ENCODE results near the gene PDAP1. TPM values are rescaled to one million over a fixed set of nuclear protein-coding genes. Genes with fewer than 3 reads are reported as not detected.

Gene PDAP1
- total and polyA plus RNA-seq, 10 of the 15 experiments (the other 5 are each of a cell fraction or from before 2014, with no cell fraction given): 6.6 to 200 (median 87.7) TPM

DNA sequence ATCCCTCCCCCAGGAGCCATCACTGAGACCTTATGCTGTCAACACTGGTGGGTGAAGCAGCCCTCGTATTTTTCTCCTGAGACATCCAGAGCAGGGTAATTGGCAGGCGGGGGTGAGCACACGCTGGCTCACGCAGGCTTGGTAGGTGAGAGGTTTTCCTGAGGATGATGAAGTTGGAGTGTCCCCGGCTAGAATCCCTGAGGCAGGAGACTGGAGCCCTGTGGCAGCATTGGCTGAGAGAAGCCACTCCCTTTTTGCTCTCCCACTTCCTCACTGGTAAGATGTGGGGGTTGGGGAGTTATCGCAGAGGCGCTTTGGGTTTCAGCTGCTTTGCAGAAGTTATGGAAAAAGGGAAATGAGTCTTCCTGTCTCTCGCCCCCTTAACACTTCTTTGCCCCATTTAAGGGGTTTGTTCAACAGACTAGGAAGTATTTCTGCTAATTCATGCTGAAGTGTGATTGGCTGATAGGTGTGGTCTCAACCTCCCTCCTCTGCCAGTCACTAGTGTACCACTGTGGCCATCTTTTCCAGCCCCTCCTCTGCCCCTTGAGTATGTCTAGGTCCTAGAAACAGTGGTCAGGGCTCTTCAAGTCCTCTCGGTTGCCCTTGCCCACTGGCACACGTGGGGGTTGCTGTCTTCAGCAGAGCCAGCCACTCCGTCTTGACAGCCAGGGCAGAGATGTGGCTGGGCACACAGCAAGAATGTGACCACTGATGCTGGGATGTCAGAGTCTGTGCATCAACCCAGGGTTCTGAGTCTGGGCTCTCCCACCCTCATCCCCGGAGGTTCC is 28.2 kb downstream of the PDAP1 start (continued):
- TF ChIP-seq, protein P1, sequence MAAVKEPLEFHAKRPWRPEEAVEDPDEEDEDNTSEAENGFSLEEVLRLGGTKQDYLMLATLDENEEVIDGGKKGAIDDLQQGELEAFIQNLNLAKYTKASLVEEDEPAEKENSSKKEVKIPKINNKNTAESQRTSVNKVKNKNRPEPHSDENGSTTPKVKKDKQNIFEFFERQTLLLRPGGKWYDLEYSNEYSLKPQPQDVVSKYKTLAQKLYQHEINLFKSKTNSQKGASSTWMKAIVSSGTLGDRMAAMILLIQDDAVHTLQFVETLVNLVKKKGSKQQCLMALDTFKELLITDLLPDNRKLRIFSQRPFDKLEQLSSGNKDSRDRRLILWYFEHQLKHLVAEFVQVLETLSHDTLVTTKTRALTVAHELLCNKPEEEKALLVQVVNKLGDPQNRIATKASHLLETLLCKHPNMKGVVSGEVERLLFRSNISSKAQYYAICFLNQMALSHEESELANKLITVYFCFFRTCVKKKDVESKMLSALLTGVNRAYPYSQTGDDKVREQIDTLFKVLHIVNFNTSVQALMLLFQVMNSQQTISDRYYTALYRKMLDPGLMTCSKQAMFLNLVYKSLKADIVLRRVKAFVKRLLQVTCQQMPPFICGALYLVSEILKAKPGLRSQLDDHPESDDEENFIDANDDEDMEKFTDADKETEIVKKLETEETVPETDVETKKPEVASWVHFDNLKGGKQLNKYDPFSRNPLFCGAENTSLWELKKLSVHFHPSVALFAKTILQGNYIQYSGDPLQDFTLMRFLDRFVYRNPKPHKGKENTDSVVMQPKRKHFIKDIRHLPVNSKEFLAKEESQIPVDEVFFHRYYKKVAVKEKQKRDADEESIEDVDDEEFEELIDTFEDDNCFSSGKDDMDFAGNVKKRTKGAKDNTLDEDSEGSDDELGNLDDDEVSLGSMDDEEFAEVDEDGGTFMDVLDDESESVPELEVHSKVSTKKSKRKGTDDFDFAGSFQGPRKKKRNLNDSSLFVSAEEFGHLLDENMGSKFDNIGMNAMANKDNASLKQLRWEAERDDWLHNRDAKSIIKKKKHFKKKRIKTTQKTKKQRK (IDR thresholded peaks at IDR 0.05; ENCODE audit: low read depth, low read length): no peak
- TF ChIP-seq, protein P2, sequence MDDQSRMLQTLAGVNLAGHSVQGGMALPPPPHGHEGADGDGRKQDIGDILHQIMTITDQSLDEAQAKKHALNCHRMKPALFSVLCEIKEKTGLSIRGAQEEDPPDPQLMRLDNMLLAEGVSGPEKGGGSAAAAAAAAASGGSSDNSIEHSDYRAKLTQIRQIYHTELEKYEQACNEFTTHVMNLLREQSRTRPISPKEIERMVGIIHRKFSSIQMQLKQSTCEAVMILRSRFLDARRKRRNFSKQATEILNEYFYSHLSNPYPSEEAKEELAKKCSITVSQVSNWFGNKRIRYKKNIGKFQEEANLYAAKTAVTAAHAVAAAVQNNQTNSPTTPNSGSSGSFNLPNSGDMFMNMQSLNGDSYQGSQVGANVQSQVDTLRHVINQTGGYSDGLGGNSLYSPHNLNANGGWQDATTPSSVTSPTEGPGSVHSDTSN (IDR thresholded peaks at IDR 0.05; ENCODE audit: insufficient replicate concordance, low read depth, low read length): peak; percentile 69
- TF ChIP-seq TARDBP (IDR thresholded peaks at IDR 0.05; ENCODE audit: borderline replicate concordance) (no peak), ETV6 (conservative IDR thresholded peaks at IDR 0.05 in 1 of 2, IDR thresholded peaks at IDR 0.05 in 1 of 2; ENCODE audit: borderline replicate concordance in 1 of 2, low read depth in 1 of 2) (no peak; a peak in 1 of 4 replicates), ATF7 (IDR thresholded peaks at IDR 0.05; ENCODE audit: low read depth) (peak; percentile 50; the same call in 1 of the 2 replicates), ZNF207 (IDR thresholded peaks at IDR 0.05; ENCODE audit: borderline replicate concordance) (peak; percentile 26; the same call in 1 of the 2 replicates), MYB (IDR thresholded peaks at IDR 0.05; ENCODE audit: borderline replicate concordance, low read depth, low read length) (0 out of 2 replicates have a peak, but pooled peaks have one; percentile 36), DPF2 (IDR thresholded peaks at IDR 0.05) (peak; percentile 75), ESRRA (IDR thresholded peaks at IDR 0.05; ENCODE audit: low read length) (no peak), SUPT20H (IDR thresholded peaks at IDR 0.05; ENCODE audit: borderline replicate concordance, control insufficient read depth, low read depth, low read length) (no peak), CHD2 (IDR thresholded peaks at IDR 0.05; ENCODE audit: borderline replicate concordance, low read depth, low read length) (peak; percentile 86), KAT2A (conservative IDR thresholded peaks at IDR 0.05; ENCODE audit: control insufficient read depth, low read depth, low read length) (no peak), TBL1XR1 (IDR thresholded peaks at IDR 0.05; ENCODE audit: low read depth, low read length) (peak; percentile 78; the same call in 1 of the 2 replicates), EED (IDR thresholded peaks at IDR 0.05; ENCODE audit: low read depth) (peak; percentile 93; the same call in 1 of the 2 replicates), JUND (IDR thresholded peaks at IDR 0.05; ENCODE audit: low read depth, low read length) (no peak), SUZ12 (IDR thresholded peaks at IDR 0.05; ENCODE audit: unreplicated experiment) (no peak), TCF3 (IDR thresholded peaks at IDR 0.05; ENCODE audit: borderline replicate concordance, insufficient read depth, low read depth, low read length) (0 out of 2 replicates have a peak, but pooled peaks have one; percentile 6), SREBF1 (IDR thresholded peaks at IDR 0.05; ENCODE audit: low read length) (no peak), RELA (IDR thresholded peaks at IDR 0.05; ENCODE audit: borderline replicate concordance, partially characterized antibody) (peak; percentile 52), RFX5 (IDR thresholded peaks at IDR 0.05; ENCODE audit: low read depth, low read length) (no peak; the same call in 1 of the 2 replicates)
- TF ChIP-seq, protein P3, sequence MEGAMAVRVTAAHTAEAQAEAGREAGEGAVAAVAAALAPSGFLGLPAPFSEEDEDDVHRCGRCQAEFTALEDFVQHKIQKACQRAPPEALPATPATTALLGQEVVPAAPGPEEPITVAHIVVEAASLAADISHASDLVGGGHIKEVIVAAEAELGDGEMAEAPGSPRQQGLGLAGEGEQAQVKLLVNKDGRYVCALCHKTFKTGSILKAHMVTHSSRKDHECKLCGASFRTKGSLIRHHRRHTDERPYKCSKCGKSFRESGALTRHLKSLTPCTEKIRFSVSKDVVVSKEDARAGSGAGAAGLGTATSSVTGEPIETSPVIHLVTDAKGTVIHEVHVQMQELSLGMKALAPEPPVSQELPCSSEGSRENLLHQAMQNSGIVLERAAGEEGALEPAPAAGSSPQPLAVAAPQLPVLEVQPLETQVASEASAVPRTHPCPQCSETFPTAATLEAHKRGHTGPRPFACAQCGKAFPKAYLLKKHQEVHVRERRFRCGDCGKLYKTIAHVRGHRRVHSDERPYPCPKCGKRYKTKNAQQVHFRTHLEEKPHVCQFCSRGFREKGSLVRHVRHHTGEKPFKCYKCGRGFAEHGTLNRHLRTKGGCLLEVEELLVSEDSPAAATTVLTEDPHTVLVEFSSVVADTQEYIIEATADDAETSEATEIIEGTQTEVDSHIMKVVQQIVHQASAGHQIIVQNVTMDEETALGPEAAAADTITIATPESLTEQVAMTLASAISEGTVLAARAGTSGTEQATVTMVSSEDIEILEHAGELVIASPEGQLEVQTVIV (IDR thresholded peaks at IDR 0.05; ENCODE audit: borderline replicate concordance, partially characterized antibody): peak; percentile 38
- TF ChIP-seq, protein P4, sequence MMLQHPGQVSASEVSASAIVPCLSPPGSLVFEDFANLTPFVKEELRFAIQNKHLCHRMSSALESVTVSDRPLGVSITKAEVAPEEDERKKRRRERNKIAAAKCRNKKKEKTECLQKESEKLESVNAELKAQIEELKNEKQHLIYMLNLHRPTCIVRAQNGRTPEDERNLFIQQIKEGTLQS (IDR thresholded peaks at IDR 0.05; ENCODE audit: borderline replicate concordance, extremely low read depth, low read depth, low read length): no peak
